GM19025 (cell line): ENCODE results near the gene P3H2.

Experiments
- ATAC-seq: cut with Tn5 transposase; IDR thresholded peaks from one replicate; pipeline ENCODE4 v1.9.1; 2021; ENCODE audit warnings: mild to moderate bottlenecking, low read depth, moderate library complexity; ENCODE audit not compliant: unreplicated experiment

The P3H2 gene

GRCh38 chr3:190019844-190020243 lies 100.9 kb downstream of the P3H2 start:
- no peak for ATAC-seq

DNA sequence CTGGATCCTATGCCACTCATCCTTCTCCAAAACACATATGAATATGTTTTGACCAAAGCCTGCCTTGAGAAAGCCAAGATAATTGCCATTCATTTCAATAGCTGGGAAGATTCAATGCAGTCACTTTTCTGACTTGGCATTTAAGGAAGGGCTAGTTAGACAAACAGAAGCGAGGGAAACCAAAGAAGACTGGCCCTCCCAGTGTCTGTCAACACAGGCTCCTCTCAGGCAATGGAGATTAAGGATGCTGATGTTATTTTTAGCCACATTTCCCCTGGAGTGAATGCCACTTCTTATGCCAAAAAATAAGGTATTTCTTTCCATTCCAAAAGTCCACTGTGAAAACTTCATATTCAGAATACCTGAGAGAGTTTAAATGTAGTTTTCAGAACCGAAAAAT lies 101.7 kb downstream of the P3H2 start:
- ATAC-seq: no peak

- no peak for ATAC-seq
Measured at GRCh38 chr3:190018460-190018859, 102.2 kb downstream of the P3H2 start.

DNA sequence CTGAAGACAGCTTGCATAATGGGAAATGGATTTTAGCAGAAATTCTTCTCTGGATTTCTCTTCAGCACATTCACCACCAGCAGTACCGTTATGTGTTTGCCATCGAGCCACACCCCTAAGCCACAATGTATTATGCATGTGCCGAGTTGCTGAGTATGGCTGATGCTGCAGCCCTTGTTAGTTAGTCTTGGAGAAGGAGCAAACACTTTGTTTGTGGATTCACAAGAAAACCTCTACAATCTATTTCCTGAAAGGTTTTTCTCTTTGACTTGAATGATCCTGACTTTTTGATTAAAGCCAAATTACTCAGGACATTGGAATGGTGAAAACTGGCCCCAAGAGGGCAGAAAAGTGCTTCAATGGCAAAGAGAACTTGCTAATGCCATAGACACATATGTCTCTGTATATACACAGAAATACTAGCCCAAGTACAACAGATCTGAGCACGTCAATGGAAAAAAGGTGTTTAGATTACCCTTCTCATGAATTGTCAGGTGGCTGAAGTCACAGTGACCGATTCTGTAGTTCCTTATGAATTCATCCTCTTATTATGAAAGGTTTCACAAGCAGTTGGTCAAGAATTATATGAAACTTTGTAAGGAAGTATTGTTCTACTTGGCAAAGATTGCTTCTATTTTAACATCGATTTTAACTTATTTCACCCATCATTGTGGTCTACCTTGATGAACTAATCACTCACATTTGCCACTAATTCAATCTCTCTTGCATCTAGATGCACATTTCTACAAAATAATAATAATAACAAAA lies 103.0 kb downstream of the P3H2 start:
- no peak for ATAC-seq

- no peak for ATAC-seq
Measured at GRCh38 chr3:190016966-190017365, 103.7 kb downstream of the P3H2 start.

- ATAC-seq: no peak
Measured at GRCh38 chr3:190014940-190015339, 105.8 kb downstream of the P3H2 start.

- no peak for ATAC-seq
Measured at GRCh38 chr3:190013943-190014924, 106.5 kb downstream of the P3H2 start.

DNA sequence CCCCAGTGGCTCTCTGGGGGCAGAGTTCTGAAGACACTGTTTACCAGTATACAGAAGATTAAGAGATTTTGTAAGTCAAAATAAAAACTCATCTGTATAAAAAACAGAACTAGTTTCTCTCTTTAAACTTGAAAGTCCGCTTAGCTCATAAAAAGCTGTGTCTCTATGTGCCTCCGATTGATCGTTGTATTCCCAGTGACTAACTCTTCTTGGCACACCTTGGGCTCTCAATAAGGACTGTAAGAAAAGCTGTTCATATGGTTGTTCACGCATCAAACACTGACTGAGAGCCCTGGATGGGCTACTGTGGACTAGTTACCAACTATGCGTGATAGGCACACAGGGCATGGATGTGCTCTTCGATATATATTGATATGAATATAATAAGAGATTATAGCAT lies 107.9 kb downstream of the P3H2 start:
- no peak for ATAC-seq

- no peak for ATAC-seq
Measured at GRCh38 chr3:190012314-190012782, 108.3 kb downstream of the P3H2 start.

- ATAC-seq: no peak
Measured at GRCh38 chr3:190010486-190010885, 110.2 kb downstream of the P3H2 start.

- no peak for ATAC-seq
Measured at GRCh38 chr3:190009614-190010013, 111.1 kb downstream of the P3H2 start.

DNA sequence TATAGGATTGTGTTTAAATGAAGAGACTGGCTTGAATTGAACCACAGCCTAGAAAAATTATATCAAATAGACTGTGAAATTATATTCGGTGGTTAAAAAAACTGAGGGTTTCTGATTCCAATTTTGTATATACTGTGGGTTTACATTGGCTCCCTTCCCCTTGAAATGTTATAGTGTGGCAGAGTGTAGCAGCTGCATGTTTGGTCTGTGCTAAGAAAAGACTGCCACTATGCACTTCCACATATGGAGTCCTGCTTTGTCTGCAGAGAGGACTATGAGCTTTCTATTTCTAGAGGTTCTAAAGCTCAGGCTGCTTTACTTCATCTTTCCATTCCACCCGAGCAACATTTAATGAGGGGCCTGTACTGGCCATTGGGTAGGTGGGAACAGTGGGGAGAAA lies 112.3 kb downstream of the P3H2 start:
- ATAC-seq: no peak

GRCh38 chr3:190005343-190006113 lies 115.2 kb downstream of the P3H2 start:
- no peak for ATAC-seq

GRCh38 chr3:190004656-190005055 lies 116.0 kb downstream of the P3H2 start:
- ATAC-seq: no peak

DNA sequence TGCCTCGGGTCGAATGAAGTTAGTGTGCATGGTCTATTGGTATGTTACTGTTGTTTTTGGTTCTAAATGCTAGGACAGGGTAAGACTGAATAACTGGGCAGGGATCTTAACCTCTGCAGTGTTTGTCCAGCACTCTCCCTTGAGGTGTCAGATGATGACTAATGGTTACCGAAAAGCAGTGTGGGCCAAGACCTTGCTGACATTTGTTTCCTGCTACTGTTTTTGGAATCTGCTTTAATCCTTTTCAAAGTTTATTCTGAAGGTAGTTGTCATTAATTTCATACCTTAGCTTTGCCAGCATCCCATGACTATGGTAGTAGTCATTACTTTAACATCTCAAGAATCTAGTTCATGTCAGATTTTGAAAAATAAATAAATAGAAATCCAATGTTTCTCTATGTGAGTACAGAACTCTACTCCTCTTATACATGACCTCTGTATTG lies 117.0 kb downstream of the P3H2 start:
- no peak for ATAC-seq

- no peak for ATAC-seq
Measured at GRCh38 chr3:190003068-190003467, 117.6 kb downstream of the P3H2 start.

DNA sequence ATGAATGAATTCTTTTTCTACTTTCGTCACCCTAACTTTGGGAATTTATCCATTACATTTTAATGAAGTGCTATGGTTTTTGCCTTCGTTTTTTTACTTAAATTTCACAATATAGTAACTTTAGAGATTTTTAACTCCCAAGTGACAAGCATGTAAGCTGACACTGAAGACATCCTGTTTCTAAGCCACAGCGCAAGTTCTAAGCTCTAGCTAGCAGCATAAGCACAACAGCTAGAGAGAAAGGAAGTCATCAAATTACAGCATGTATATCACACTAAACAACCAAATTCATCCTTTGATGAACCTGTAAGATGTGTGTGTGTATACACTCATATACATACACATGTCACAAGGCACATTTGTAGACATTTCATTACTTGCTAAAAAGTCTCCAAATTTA lies 119.3 kb downstream of the P3H2 start:
- ATAC-seq: no peak

DNA sequence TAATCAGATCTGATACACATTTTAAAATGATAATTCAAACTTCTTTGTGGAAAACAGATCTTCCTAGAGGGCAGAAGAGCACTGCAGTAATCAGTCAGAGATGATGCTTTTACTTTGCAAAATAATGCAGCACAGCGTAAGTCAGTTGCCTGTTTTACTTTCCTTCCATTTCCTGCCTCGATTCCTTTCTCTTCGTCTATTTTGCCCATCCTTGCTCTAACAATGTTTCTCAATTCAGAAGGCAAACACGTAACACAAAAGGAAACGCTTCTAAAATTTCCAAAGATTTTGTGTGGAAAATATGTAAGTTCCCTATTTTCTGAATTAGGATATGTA lies 119.9 kb downstream of the P3H2 start:
- no peak for ATAC-seq

- no peak for ATAC-seq
Measured at GRCh38 chr3:190000187-190000860, 120.4 kb downstream of the P3H2 start.

- ATAC-seq: no peak
Measured at GRCh38 chr3:189999718-190000117, 121.0 kb downstream of the P3H2 start.
